HEK293T (cell line): ENCODE measurements around the gene POFUT1.

Experiments
- CTCF ChIA-PET: fragments of 350-600 bp; formaldehyde crosslinking; extraction: SDS; loops from one replicate; lab custom pipeline; 2021; ENCODE audit warnings: antibody characterized with exemption, inconsistent platforms; lab: Yijun Ruan, JAX
- POLR2A ChIA-PET: fragments of 350-600 bp; formaldehyde crosslinking; extraction: SDS; loops from one replicate; lab custom pipeline; 2020; ENCODE audit warnings: antibody characterized with exemption, inconsistent platforms; lab: Yijun Ruan, JAX
- DNase-seq: peaks from one replicate; pipeline ENCODE4 v3.0.0; 2012; ENCODE audit warnings: mixed read lengths; ENCODE audit errors: extremely low spot score
- ARNT ChIP-seq: fragments of 450-650 bp; IDR thresholded peaks from 2 replicates; pipeline ENCODE4 v1.6.1; 2017; ENCODE audit warnings: mild to moderate bottlenecking
- BHLHE40 ChIP-seq: fragments of 450-650 bp; IDR thresholded peaks from 2 replicates; pipeline ENCODE4 v1.6.1; 2016; ENCODE audit warnings: mild to moderate bottlenecking, moderate library complexity, borderline replicate concordance
- CTBP1 ChIP-seq: fragments of 450-650 bp; IDR thresholded peaks from 2 replicates; pipeline ENCODE4 v1.6.1; 2016; ENCODE audit warnings: borderline replicate concordance
- ELF4 ChIP-seq: fragments of 450-650 bp; IDR thresholded peaks from 2 replicates; pipeline ENCODE4 v1.6.1; 2017; ENCODE audit warnings: antibody characterized with exemption
- FOXA1 ChIP-seq: fragments of 450-650 bp; IDR thresholded peaks from 2 replicates; pipeline ENCODE4 v1.6.1; 2016; ENCODE audit warnings: mild to moderate bottlenecking
- FOXK2 ChIP-seq: fragments of 450-650 bp; IDR thresholded peaks from 2 replicates; pipeline ENCODE4 v1.6.1; 2016; ENCODE audit warnings: mild to moderate bottlenecking
- FOXM1 ChIP-seq: fragments of 450-650 bp; IDR thresholded peaks from 2 replicates; pipeline ENCODE4 v1.6.1; 2017; ENCODE audit warnings: mild to moderate bottlenecking, borderline replicate concordance
- HDGF ChIP-seq: fragments of 450-650 bp; IDR thresholded peaks from 2 replicates; pipeline ENCODE4 v1.6.1; 2017; ENCODE audit warnings: antibody characterized with exemption, borderline replicate concordance
- L3MBTL2 ChIP-seq: fragments of 450-650 bp; conservative IDR thresholded peaks from 2 replicates; pipeline ENCODE4 v1.6.1; 2016; ENCODE audit warnings: mild to moderate bottlenecking
- LEF1 ChIP-seq: fragments of 450-650 bp; IDR thresholded peaks from 2 replicates; pipeline ENCODE4 v1.6.1; 2017; ENCODE audit warnings: mild to moderate bottlenecking, borderline replicate concordance
- NFRKB ChIP-seq: fragments of 450-650 bp; IDR thresholded peaks from 2 replicates; pipeline ENCODE4 v1.6.1; 2016; ENCODE audit warnings: mild to moderate bottlenecking, moderate library complexity
- PKNOX1 ChIP-seq: fragments of 450-650 bp; IDR thresholded peaks from 2 replicates; pipeline ENCODE4 v1.6.1; 2016
- SP1 ChIP-seq: fragments of 450-650 bp; IDR thresholded peaks from 2 replicates; pipeline ENCODE4 v1.6.1; 2017
- SUZ12 ChIP-seq: fragments of 450-650 bp; IDR thresholded peaks from 2 replicates; pipeline ENCODE4 v1.6.1; 2016; ENCODE audit warnings: mild to moderate bottlenecking
- TARDBP ChIP-seq: fragments of 450-650 bp; IDR thresholded peaks from 2 replicates; pipeline ENCODE4 v1.6.1; 2016
- ZNF384 ChIP-seq: fragments of 450-650 bp; IDR thresholded peaks from 2 replicates; pipeline ENCODE4 v1.6.1; 2016

The POFUT1 gene

GRCh38 chr20:32207626-32208498 lies at the start of gene POFUT1, which contains the start of gene PLAGL2:
Gene POFUT1 (plus strand): TSS chr20:32207880. CDS start chr20:32207942, 62 bp downstream.
Gene PLAGL2 (minus strand): TSS chr20:32207743. CDS start chr20:32202178, 5,565 bp downstream.
- DNase-seq, result peak; percentile 99
- ChIA-PET POLR2A (no interaction called here), CTCF (no interaction called here)
- TF ChIP-seq HDGF, result no peak
- TF ChIP-seq ZNF384, result no peak
- TF ChIP-seq FOXM1, result peak; percentile 10; the same call in 1 of the 2 replicates
- no peak for TF ChIP-seq FOXK2
- TF ChIP-seq NFRKB, result no peak
- TF ChIP-seq LEF1, result peak; percentile 15; the same call in 1 of the 2 replicates
- TF ChIP-seq FOXA1, result no peak
- TF ChIP-seq SP1, result no peak
- peak; percentile 39; the same call in 1 of the 2 replicates for TF ChIP-seq ELF4
- no peak for TF ChIP-seq L3MBTL2
- TF ChIP-seq BHLHE40, result no peak
- TF ChIP-seq PKNOX1, result no peak
- no peak for TF ChIP-seq TARDBP
- TF ChIP-seq SUZ12, result no peak
- no peak for TF ChIP-seq CTBP1
- TF ChIP-seq ARNT, result peak; percentile 56; the same call in 1 of the 2 replicates

GRCh38 chr20:32158351-32158750 lies 49.3 kb upstream of the POFUT1 start:
- POLR2A ChIA-PET, result no interaction called here
- CTCF ChIA-PET, result no interaction called here
- DNase-seq, result no peak
- TF ChIP-seq FOXM1, result no peak

- DNase-seq, result no peak
- TF ChIP-seq BHLHE40, result no peak
- TF ChIP-seq ARNT, result no peak
- TF ChIP-seq ZNF384, result no peak
- TF ChIP-seq FOXK2, result no peak
- TF ChIP-seq HDGF, result no peak
- TF ChIP-seq PKNOX1, result no peak
- TF ChIP-seq SP1, result no peak
- no peak for TF ChIP-seq SUZ12
- no peak for TF ChIP-seq FOXA1
- TF ChIP-seq LEF1, result no peak
- no peak for TF ChIP-seq FOXM1
- no peak for TF ChIP-seq NFRKB
- TF ChIP-seq ELF4, result no peak
- no peak for TF ChIP-seq TARDBP
- TF ChIP-seq CTBP1, result no peak
- ChIA-PET POLR2A (no interaction called here), CTCF (no interaction called here)
Measured at GRCh38 chr20:32158943-32159660, 48.6 kb upstream of the POFUT1 start.

- ChIA-PET POLR2A (no interaction called here), CTCF (no interaction called here)
- TF ChIP-seq PKNOX1, result no peak
- TF ChIP-seq SUZ12, result no peak
- TF ChIP-seq BHLHE40, result no peak
- no peak for TF ChIP-seq ZNF384
- no peak for TF ChIP-seq FOXA1
- no peak for TF ChIP-seq ARNT
- no peak for TF ChIP-seq FOXK2
- no peak for TF ChIP-seq SP1
- no peak for TF ChIP-seq L3MBTL2
- TF ChIP-seq LEF1, result no peak
- no peak for TF ChIP-seq FOXM1
- no peak for TF ChIP-seq HDGF
- no peak for TF ChIP-seq TARDBP
- no peak for TF ChIP-seq NFRKB
- no peak for TF ChIP-seq ELF4
- TF ChIP-seq CTBP1, result no peak
- DNase-seq, result no peak
Measured at GRCh38 chr20:32159766-32160221, 47.9 kb upstream of the POFUT1 start.

- no peak for TF ChIP-seq CTBP1
- TF ChIP-seq FOXM1, result no peak
- no peak for TF ChIP-seq SUZ12
- TF ChIP-seq SP1, result no peak
- no peak for TF ChIP-seq FOXK2
- TF ChIP-seq NFRKB, result no peak
- TF ChIP-seq LEF1, result no peak
- TF ChIP-seq BHLHE40, result no peak
- no peak for TF ChIP-seq FOXA1
- no peak for TF ChIP-seq L3MBTL2
- TF ChIP-seq ZNF384, result no peak
- no peak for TF ChIP-seq TARDBP
- no peak for TF ChIP-seq ARNT
- TF ChIP-seq ELF4, result no peak
- TF ChIP-seq HDGF, result no peak
- no peak for TF ChIP-seq PKNOX1
- ChIA-PET POLR2A (no interaction called here), CTCF (no interaction called here)
- no peak for DNase-seq
Measured at GRCh38 chr20:32160341-32160740, 47.3 kb upstream of the POFUT1 start.
